H9 (cell line): Measurements from ENCODE around the gene BEND7. TPM values are rescaled to one million over a fixed set of nuclear protein-coding genes. Genes with fewer than 3 reads are reported as not detected.

Source experiments
- DNase-seq: peaks from one replicate; pipeline ENCODE4 v3.0.0-alpha.2; 2017
- H2AFZ ChIP-seq: one replicate; pipeline ENCODE4 v1.6.1; 2013; ENCODE audit warnings: mild to moderate bottlenecking, low read length, control low read depth, moderate library complexity
- H2AK5ac ChIP-seq: 2 replicates; pipeline ENCODE4 v1.6.1; 2013; ENCODE audit warnings: low read length, control low read depth, mixed read lengths; ENCODE audit not compliant: insufficient read length
- H2BK120ac ChIP-seq: one replicate; pipeline ENCODE4 v1.6.1; 2013; ENCODE audit warnings: low read depth, mild to moderate bottlenecking, low read length, control low read depth, inconsistent platforms; ENCODE audit not compliant: poor library complexity, severe bottlenecking
- H2BK12ac ChIP-seq: 2 replicates; pipeline ENCODE4 v1.6.1; 2013; ENCODE audit warnings: low read length, control low read depth, mixed read lengths, low read depth; ENCODE audit not compliant: insufficient read length
- H2BK15ac ChIP-seq: 2 replicates; pipeline ENCODE4 v1.6.1; 2013; ENCODE audit warnings: low read depth, low read length, control low read depth
- H2BK20ac ChIP-seq: one replicate; pipeline ENCODE4 v1.6.1; 2013; ENCODE audit warnings: low read depth, mild to moderate bottlenecking, low read length, control low read depth, inconsistent platforms; ENCODE audit not compliant: poor library complexity, severe bottlenecking
- H2BK5ac ChIP-seq: 2 replicates; pipeline ENCODE4 v1.6.1; 2013; ENCODE audit warnings: low read length, control low read depth, mixed read lengths; ENCODE audit not compliant: insufficient read length
- H3K14ac ChIP-seq: 2 replicates; pipeline ENCODE4 v1.6.1; 2013; ENCODE audit warnings: low read length, control low read depth; ENCODE audit not compliant: insufficient read depth
- H3K18ac ChIP-seq: 2 replicates; pipeline ENCODE4 v1.6.1; 2013; ENCODE audit warnings: low read depth, mild to moderate bottlenecking, mixed read lengths, low read length, control low read depth; ENCODE audit not compliant: insufficient read length
- H3K23ac ChIP-seq: 2 replicates; pipeline ENCODE4 v1.6.1; 2013; ENCODE audit warnings: low read length, control low read depth, mixed read lengths, low read depth; ENCODE audit not compliant: insufficient read length
- H3K23me2 ChIP-seq: 2 replicates; pipeline ENCODE4 v1.6.1; 2013; ENCODE audit warnings: low read depth, mild to moderate bottlenecking, mixed read lengths, low read length, control low read depth; ENCODE audit not compliant: insufficient read length, poor library complexity, severe bottlenecking
- H3K27ac ChIP-seq: 2 replicates; pipeline ENCODE4 v1.5.1; 2013; ENCODE audit warnings: low read length, control low read depth, mixed read lengths, low read depth; ENCODE audit not compliant: insufficient read length
- H3K27me3 ChIP-seq: 2 replicates; pipeline ENCODE4 v1.6.1; 2013; ENCODE audit warnings: low read length, control low read depth, inconsistent platforms; ENCODE audit not compliant: insufficient read depth
- H3K4ac ChIP-seq: 2 replicates; pipeline ENCODE4 v1.6.1; 2013; ENCODE audit warnings: low read depth, mild to moderate bottlenecking, control low read depth, inconsistent platforms, low read length, moderate library complexity
- H3K4me1 ChIP-seq: 2 replicates; pipeline ENCODE4 v1.6.1; 2013; ENCODE audit warnings: low read length, control low read depth, inconsistent platforms; ENCODE audit not compliant: insufficient read depth
- H3K4me2 ChIP-seq: 2 replicates; pipeline ENCODE4 v1.6.1; 2013; ENCODE audit warnings: low read length, control low read depth, mixed read lengths; ENCODE audit not compliant: insufficient read length, insufficient read depth
- H3K56ac ChIP-seq: 2 replicates; pipeline ENCODE4 v1.6.1; 2013; ENCODE audit warnings: low read depth, mild to moderate bottlenecking, mixed read lengths, low read length, control low read depth; ENCODE audit not compliant: insufficient read length
- H3K79me1 ChIP-seq: 2 replicates; pipeline ENCODE4 v1.6.1; 2013; ENCODE audit warnings: low read depth, mild to moderate bottlenecking, moderate library complexity, low read length, control low read depth, inconsistent platforms; ENCODE audit not compliant: insufficient read depth, poor library complexity, severe bottlenecking
- H3K79me2 ChIP-seq: 2 replicates; pipeline ENCODE4 v1.6.1; 2013; ENCODE audit warnings: low read length, control low read depth, inconsistent platforms; ENCODE audit not compliant: insufficient read depth
- H3K9ac ChIP-seq: 2 replicates; pipeline ENCODE4 v1.6.1; 2013; ENCODE audit warnings: low read length, control low read depth, mixed read lengths; ENCODE audit not compliant: insufficient read length; ENCODE audit errors: extremely low read depth
- H3K9me3 ChIP-seq: one replicate; pipeline ENCODE4 v1.6.1; 2013; ENCODE audit warnings: low read depth, low read length, inconsistent platforms; ENCODE audit not compliant: control insufficient read depth
- H3T11ph ChIP-seq: one replicate; pipeline ENCODE4 v1.6.1; 2013; ENCODE audit warnings: mild to moderate bottlenecking, low read length, control low read depth, inconsistent platforms
- H4K20me1 ChIP-seq: one replicate; pipeline ENCODE4 v1.6.1; 2013; ENCODE audit not compliant: control insufficient read depth, insufficient read length, insufficient read depth
- H4K5ac ChIP-seq: 2 replicates; pipeline ENCODE4 v1.6.1; 2013; ENCODE audit warnings: low read depth, mild to moderate bottlenecking, mixed read lengths, low read length, control low read depth; ENCODE audit not compliant: insufficient read length
- H4K8ac ChIP-seq: replicated peaks from 2 replicates; pipeline ENCODE4 v1.6.1; 2013; ENCODE audit warnings: low read length, control low read depth, mixed read lengths, low read depth; ENCODE audit not compliant: insufficient read length
- H4K91ac ChIP-seq: 2 replicates; pipeline ENCODE4 v1.6.1; 2013; ENCODE audit warnings: low read depth, mild to moderate bottlenecking, moderate library complexity, mixed read lengths, low read length, control low read depth; ENCODE audit not compliant: insufficient read length
- H3K27ac Mint-ChIP-seq, 3 experiments: 2 replicates in 2 of 3; 3 replicates in 1 of 3; pipeline ENCODE4 v1.8.0; 2020 to 2021; ENCODE audit warnings: mixed read lengths in 3 of 3, mild to moderate bottlenecking in 1 of 3, moderate library complexity in 1 of 3
- H3K27me3 Mint-ChIP-seq: 2 replicates; pipeline ENCODE4 v1.8.0; 2021; ENCODE audit warnings: low read depth, mild to moderate bottlenecking, moderate library complexity, mixed read lengths
- H3K36me3 Mint-ChIP-seq, 3 experiments: 2 replicates in 2 of 3; 3 replicates in 1 of 3; pipeline ENCODE4 v1.8.0; 2020 to 2021; ENCODE audit warnings: low read depth in 3 of 3, mixed read lengths in 3 of 3; ENCODE audit not compliant: insufficient read depth in 1 of 3
- H3K4me1 Mint-ChIP-seq, 2 experiments: 2 replicates each; pipeline ENCODE4 v1.8.0; 2020; ENCODE audit warnings: mixed read lengths in 2 of 2
- H3K4me3 Mint-ChIP-seq, 2 experiments: 2 replicates in 1 of 2; 3 replicates in 1 of 2; pipeline ENCODE4 v1.8.0; 2020 to 2021; ENCODE audit warnings: mild to moderate bottlenecking in 2 of 2, mixed read lengths in 2 of 2, moderate library complexity in 1 of 2
- H3K9me3 Mint-ChIP-seq, 2 experiments: 2 replicates in 1 of 2; 3 replicates in 1 of 2; pipeline ENCODE4 v1.8.0; 2020; ENCODE audit warnings: mild to moderate bottlenecking in 2 of 2, mixed read lengths in 2 of 2, moderate library complexity in 1 of 2
- WGBS: extraction: QIAGEN DNeasy Blood & Tissue Kit; methylation state at CpG from one replicate; pipeline ENCODE4 v1.1.7; 2013; ENCODE audit warnings: missing lambda C conversion rate, low lambda C conversion rate, mixed read lengths; ENCODE audit not compliant: insufficient read length; ENCODE audit errors: extremely low coverage; 5-methylcytosine and 5-hydroxymethylcytosine counted together
- total RNA-seq: library from RNA; stranded (reverse); gene quantifications from 2 replicates; pipeline ENCODE4 v1.2.1, GENCODE V29; 2021
- TF ChIP-seq, protein P1 (sequence below): fragments of 200-600 bp; sonication (generic); conservative IDR thresholded peaks from 3 replicates; pipeline ENCODE4 v1.8.0; 2021; ENCODE audit warnings: antibody characterized with exemption, mild to moderate bottlenecking

BEND7 gene
- total RNA-seq, 1 experiment from 2014 or later, result 17.7 TPM

DNA sequence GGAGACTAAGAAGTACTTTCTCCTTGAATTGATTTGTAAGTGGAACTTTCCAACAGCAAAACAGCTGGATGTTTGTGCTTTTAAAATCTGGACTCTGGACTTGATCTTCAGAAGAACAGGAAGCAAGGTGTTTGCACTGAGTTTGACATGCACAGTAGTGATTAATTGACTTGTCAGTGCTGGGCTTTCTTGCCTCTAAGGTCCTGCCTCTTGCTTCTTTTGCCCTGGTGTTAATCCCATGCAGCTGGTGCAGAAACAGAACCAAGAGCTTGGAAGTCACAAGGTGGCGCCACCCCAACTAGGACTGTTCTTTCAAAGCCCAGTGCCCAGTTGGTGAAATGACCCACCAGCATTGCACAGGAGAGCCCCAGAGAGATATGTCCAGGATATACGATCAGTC is 114.0 kb downstream of the BEND7 start:
- Histone ChIP-seq H3K4me1 (no peaks in the 10 kb centered on the region), H3K27me3 (no peaks in the 10 kb centered on the region), H3K4ac (no peak overlapping the region), H3T11ph (no peak overlapping the region), H4K91ac (no peak overlapping the region), H4K8ac (no peak overlapping the region), H4K20me1 (no peaks in the 10 kb centered on the region), H2AK5ac (no peak overlapping the region), H3K23me2 (no peaks in the 10 kb centered on the region), H2BK120ac (no peak overlapping the region), H2BK12ac (no peak overlapping the region), H3K18ac (no peak overlapping the region), H3K79me1 (no peaks in the 10 kb centered on the region), H4K5ac (no peak overlapping the region), H2BK20ac (no peak overlapping the region), H3K4me2 (no peak overlapping the region), H2BK15ac (no peak overlapping the region), H3K9me3 (no peaks in the 10 kb centered on the region), H2AFZ (no peak overlapping the region), H3K14ac (no peak overlapping the region), H2BK5ac (no peak overlapping the region), H3K9ac (no peak overlapping the region), H3K23ac (no peak overlapping the region), H3K56ac (no peak overlapping the region), H3K79me2 (no peaks in the 10 kb centered on the region), H3K27ac (no peak overlapping the region)
- Mint-ChIP-seq H3K4me1 (peaks cover 0 to 7% of the 10 kb centered on the region in 2 experiments; a peak in 2 of 4 replicates), H3K4me3 (no peak overlapping the region), H3K27ac (no peak overlapping the region), H3K9me3 (peaks cover 15 to 21% of the 10 kb centered on the region in 2 experiments), H3K36me3 (peaks cover 0 to 6% (median 4%) of the 10 kb centered on the region in 3 experiments; a peak in 3 of 7 replicates), H3K27me3 (peaks cover 1% of the 10 kb centered on the region; the same call in 1 of the 2 replicates)
- TF ChIP-seq, protein P1, sequence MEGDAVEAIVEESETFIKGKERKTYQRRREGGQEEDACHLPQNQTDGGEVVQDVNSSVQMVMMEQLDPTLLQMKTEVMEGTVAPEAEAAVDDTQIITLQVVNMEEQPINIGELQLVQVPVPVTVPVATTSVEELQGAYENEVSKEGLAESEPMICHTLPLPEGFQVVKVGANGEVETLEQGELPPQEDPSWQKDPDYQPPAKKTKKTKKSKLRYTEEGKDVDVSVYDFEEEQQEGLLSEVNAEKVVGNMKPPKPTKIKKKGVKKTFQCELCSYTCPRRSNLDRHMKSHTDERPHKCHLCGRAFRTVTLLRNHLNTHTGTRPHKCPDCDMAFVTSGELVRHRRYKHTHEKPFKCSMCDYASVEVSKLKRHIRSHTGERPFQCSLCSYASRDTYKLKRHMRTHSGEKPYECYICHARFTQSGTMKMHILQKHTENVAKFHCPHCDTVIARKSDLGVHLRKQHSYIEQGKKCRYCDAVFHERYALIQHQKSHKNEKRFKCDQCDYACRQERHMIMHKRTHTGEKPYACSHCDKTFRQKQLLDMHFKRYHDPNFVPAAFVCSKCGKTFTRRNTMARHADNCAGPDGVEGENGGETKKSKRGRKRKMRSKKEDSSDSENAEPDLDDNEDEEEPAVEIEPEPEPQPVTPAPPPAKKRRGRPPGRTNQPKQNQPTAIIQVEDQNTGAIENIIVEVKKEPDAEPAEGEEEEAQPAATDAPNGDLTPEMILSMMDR, result peak; percentile 70
- DNase-seq, result peak; percentile 69
- no CpG with 5 or more reads among the region's 2 CpGs for WGBS
